K562 (cell line): ENCODE results near the gene SLC11A1. TPM values are rescaled to one million over a fixed set of nuclear protein-coding genes. Genes with fewer than 3 reads are reported as not detected.

ENCODE experiments used
- MTA1 ChIP-seq: fragments of 450-650 bp; IDR thresholded peaks from 2 replicates; pipeline ENCODE4 v1.6.1; 2017; ENCODE audit warnings: borderline replicate concordance
- POLR3G ChIP-seq: IDR thresholded peaks from 2 replicates; pipeline ENCODE4 v1.6.1; 2011; ENCODE audit not compliant: insufficient read length, insufficient replicate concordance; ENCODE audit errors: extremely low read depth
- ZC3H11A ChIP-seq: IDR thresholded peaks from 2 replicates; pipeline ENCODE4 v1.6.1; 2012; ENCODE audit warnings: low read depth, low read length, improper control_type of control experiment
- polyA plus RNA-seq, 8 experiments: library from polyadenylated mRNA; depleted of rRNA in 4 of 8; stranded (reverse) in 5 of 8; unstranded in 3 of 8; fragments of >200 nt; fragmentation: Nextera tagmentation in 2 of 8; fragmentation: Illumina TruSeq in 1 of 8; extraction: Ambion mirVana in 2 of 8; extraction: Trizol in 1 of 8; gene quantifications; 2 replicates each; pipeline versions ENCODE4 v1.2.1 to v1.2.3, GENCODE V29; 2011 to 2014; ENCODE audit warnings: inconsistent platforms in 1 of 8, missing spikeins in 1 of 8
- total RNA-seq, 7 experiments: library from RNA; depleted of rRNA in 6 of 7; stranded (reverse); fragments of >200 nt in 6 of 7; fragmentation: Illumina TruSeq in 2 of 7; extraction: Trizol in 2 of 7; gene quantifications; 2 replicates each; pipeline versions ENCODE4 v1.2.1 to v1.2.3, GENCODE V29; 2011 to 2021; ENCODE audit warnings: low replicate concordance in 1 of 7
- TF ChIP-seq, protein P1 (sequence below), 2 experiments: fragments of 450-650 bp; formaldehyde crosslinking in 1 of 2; IDR thresholded peaks; 2 replicates each; pipeline versions ENCODE4 v1.4.0 to v1.6.1; 2014 to 2020; ENCODE audit warnings: mild to moderate bottlenecking in 2 of 2, borderline replicate concordance in 1 of 2, low read depth in 1 of 2
- TF ChIP-seq, protein P2 (sequence below): fragments of 450-650 bp; conservative IDR thresholded peaks from 2 replicates; pipeline ENCODE4 v1.6.1; 2016; ENCODE audit warnings: missing genetic modification characterization, low read depth, mild to moderate bottlenecking, missing compliant biosample characterization, moderate library complexity

The SLC11A1 gene
- total and polyA plus RNA-seq, 9 of the 15 experiments (the other 6 are each of a cell fraction or from before 2014, with no cell fraction given), result 0.35 to 1.6 (median 0.65) TPM

DNA sequence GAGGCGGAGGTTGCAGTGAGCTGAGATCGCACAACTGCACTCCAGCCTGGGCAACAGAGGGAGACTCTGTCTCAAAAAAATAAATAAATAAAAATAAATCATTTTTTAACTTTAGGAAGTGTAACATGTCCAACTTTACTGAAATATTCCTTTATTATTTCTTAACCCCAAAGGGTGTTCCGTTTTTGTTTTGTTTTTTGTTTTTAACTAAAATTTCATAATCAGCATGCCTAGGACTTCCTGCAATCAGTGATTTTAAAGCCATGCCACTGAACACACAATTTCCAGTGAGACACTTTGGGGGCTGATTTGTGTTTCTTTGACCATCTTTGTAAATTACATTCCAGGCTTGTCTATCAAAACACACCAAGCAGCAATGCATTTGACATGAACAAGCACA lies 18.3 kb upstream of the SLC11A1 start (continued):
- TF ChIP-seq, protein P1, sequence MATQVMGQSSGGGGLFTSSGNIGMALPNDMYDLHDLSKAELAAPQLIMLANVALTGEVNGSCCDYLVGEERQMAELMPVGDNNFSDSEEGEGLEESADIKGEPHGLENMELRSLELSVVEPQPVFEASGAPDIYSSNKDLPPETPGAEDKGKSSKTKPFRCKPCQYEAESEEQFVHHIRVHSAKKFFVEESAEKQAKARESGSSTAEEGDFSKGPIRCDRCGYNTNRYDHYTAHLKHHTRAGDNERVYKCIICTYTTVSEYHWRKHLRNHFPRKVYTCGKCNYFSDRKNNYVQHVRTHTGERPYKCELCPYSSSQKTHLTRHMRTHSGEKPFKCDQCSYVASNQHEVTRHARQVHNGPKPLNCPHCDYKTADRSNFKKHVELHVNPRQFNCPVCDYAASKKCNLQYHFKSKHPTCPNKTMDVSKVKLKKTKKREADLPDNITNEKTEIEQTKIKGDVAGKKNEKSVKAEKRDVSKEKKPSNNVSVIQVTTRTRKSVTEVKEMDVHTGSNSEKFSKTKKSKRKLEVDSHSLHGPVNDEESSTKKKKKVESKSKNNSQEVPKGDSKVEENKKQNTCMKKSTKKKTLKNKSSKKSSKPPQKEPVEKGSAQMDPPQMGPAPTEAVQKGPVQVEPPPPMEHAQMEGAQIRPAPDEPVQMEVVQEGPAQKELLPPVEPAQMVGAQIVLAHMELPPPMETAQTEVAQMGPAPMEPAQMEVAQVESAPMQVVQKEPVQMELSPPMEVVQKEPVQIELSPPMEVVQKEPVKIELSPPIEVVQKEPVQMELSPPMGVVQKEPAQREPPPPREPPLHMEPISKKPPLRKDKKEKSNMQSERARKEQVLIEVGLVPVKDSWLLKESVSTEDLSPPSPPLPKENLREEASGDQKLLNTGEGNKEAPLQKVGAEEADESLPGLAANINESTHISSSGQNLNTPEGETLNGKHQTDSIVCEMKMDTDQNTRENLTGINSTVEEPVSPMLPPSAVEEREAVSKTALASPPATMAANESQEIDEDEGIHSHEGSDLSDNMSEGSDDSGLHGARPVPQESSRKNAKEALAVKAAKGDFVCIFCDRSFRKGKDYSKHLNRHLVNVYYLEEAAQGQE (IDR thresholded peaks at IDR 0.05; ENCODE audit: borderline replicate concordance), result no peak
- TF ChIP-seq, protein P1 (CRISPR knock-in tag; IDR thresholded peaks at IDR 0.05; ENCODE audit: low read depth), result no peak
- TF ChIP-seq POLR3G (no peak), MTA1 (no peak), ZC3H11A (no peak)
- TF ChIP-seq, protein P2, sequence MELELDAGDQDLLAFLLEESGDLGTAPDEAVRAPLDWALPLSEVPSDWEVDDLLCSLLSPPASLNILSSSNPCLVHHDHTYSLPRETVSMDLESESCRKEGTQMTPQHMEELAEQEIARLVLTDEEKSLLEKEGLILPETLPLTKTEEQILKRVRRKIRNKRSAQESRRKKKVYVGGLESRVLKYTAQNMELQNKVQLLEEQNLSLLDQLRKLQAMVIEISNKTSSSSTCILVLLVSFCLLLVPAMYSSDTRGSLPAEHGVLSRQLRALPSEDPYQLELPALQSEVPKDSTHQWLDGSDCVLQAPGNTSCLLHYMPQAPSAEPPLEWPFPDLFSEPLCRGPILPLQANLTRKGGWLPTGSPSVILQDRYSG (tag), result no peak
